Measurements from ENCODE around the gene SULT1C2.

- TF ChIP-seq CTCF (conservative IDR thresholded peaks at IDR 0.05; ENCODE audit: low read length), result no peak
- no peak for TF ChIP-seq EZH2phosphoT487 (IDR thresholded peaks at IDR 0.05; ENCODE audit: borderline replicate concordance)
Observed at GRCh38 chr2:108351889-108352288, 63.2 kb downstream of the SULT1C2 start.

Data from Loucy (cell line).